Measurements from ENCODE around the gene PSMD4. TPM values are rescaled to one million over a fixed set of nuclear protein-coding genes. Genes with fewer than 3 reads are reported as not detected.

Gene PSMD4
- total RNA-seq, 2 donors from 2014 or later, result 103 to 158 TPM

DNA sequence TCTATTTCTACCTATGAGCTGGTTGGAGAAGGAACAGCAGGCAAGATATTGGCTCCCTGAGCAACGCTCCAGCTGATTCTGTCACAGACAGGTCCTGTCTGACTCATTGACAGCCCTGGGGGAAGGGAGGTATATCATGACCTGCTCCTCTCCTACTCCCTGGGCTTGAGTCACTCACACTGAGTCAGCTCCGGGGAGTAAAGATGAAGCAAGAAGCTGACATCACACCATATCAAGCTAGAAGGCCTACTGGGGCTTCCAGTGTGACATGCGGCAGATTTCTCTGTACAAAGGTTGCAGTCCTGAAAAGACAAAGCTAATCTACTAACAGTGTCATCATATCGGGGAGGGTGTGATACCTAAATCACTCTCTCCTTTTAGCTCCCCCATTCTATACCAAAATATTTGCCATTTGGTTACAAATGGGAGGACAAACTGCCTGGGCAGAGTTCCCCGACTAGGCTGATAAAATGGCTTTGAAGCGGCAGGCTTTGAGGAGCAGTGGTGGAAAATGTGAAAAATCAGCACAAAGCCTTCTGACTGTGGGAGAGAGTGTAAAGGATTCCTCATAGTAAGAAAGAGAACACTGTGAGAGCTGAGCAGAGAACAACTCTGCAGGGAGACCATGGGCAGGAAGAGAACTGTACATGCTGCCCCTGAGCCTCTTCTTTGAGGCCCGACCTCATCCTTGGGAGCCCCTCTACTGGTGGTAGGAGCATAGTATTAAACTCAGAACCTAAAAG is 57.2 kb downstream of the PSMD4 start:
- intact Hi-C loops (cut with DNase I), result no loop called here
- Histone ChIP-seq H3K36me3 (peaks cover 15% of the 10 kb centered on the region), H3K4me1 (no peaks in the 10 kb centered on the region), H3K27ac (peak overlapping the region; percentile 62), H3K27me3 (no peaks in the 10 kb centered on the region), H3K4me3 (no peak overlapping the region), H3K9ac (ENCODE audit: low read depth in 2 of 2, low read length in 2 of 2) (no peak overlapping the region), H3K9me3 (no peaks in the 10 kb centered on the region)
- TF ChIP-seq, protein P1, sequence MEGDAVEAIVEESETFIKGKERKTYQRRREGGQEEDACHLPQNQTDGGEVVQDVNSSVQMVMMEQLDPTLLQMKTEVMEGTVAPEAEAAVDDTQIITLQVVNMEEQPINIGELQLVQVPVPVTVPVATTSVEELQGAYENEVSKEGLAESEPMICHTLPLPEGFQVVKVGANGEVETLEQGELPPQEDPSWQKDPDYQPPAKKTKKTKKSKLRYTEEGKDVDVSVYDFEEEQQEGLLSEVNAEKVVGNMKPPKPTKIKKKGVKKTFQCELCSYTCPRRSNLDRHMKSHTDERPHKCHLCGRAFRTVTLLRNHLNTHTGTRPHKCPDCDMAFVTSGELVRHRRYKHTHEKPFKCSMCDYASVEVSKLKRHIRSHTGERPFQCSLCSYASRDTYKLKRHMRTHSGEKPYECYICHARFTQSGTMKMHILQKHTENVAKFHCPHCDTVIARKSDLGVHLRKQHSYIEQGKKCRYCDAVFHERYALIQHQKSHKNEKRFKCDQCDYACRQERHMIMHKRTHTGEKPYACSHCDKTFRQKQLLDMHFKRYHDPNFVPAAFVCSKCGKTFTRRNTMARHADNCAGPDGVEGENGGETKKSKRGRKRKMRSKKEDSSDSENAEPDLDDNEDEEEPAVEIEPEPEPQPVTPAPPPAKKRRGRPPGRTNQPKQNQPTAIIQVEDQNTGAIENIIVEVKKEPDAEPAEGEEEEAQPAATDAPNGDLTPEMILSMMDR (IDR thresholded peaks at IDR 0.05), result no peak
- DNase-seq, result peak; percentile 61

DNA sequence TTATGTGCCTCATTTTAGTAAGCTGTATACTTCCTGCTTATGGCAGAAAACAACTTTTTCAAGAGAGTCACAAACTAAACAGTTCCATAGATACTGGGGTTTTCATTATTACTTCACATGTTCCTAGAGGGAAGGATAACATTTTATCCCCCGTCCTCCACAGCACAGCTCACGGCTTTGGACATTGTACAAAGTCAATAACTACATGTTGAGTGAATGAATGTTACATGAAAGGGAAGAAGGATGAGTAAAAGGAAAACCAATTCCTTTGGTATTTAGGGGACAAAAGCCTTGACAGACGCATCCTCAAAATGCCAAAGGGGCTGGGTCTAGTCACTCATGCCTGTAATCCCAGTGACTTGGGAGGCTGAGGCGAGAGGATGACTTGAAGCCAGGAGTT is 57.9 kb downstream of the PSMD4 start:
- H3K36me3 ChIP-seq, result peaks cover 12% of the 10 kb centered on the region
- no peaks in the 10 kb centered on the region for H3K4me1 ChIP-seq

GRCh38 chr1:151312826-151313225 is 58.3 kb downstream of the PSMD4 start:
- H3K4me1 ChIP-seq, result no peaks in the 10 kb centered on the region
- TF ChIP-seq, protein P1 (IDR thresholded peaks at IDR 0.05), result no peak
- H3K36me3 ChIP-seq, result peaks cover 8% of the 10 kb centered on the region
- no peak overlapping the region for H3K4me3 ChIP-seq
- no peak overlapping the region for H3K27ac ChIP-seq
- H3K9me3 ChIP-seq, result no peaks in the 10 kb centered on the region
- H3K9ac ChIP-seq (ENCODE audit: low read depth in 2 of 2, low read length in 2 of 2), result no peak overlapping the region
- DNase-seq, result no peak
- H3K27me3 ChIP-seq, result no peaks in the 10 kb centered on the region
- intact Hi-C loops (cut with DNase I), result no loop called here

More for the DNA sequence above, 57.9 kb downstream of the PSMD4 start:
- no peaks in the 10 kb centered on the region for H3K27me3 ChIP-seq
- no peak overlapping the region for H3K4me3 ChIP-seq
- no peak for DNase-seq
- intact Hi-C loops (cut with DNase I), result no loop called here
- H3K9ac ChIP-seq (ENCODE audit: low read depth in 2 of 2, low read length in 2 of 2), result no peak overlapping the region
- H3K27ac ChIP-seq, result peak overlapping the region; percentile 62
- no peaks in the 10 kb centered on the region for H3K9me3 ChIP-seq
- TF ChIP-seq, protein P1 (IDR thresholded peaks at IDR 0.05), result no peak

DNA sequence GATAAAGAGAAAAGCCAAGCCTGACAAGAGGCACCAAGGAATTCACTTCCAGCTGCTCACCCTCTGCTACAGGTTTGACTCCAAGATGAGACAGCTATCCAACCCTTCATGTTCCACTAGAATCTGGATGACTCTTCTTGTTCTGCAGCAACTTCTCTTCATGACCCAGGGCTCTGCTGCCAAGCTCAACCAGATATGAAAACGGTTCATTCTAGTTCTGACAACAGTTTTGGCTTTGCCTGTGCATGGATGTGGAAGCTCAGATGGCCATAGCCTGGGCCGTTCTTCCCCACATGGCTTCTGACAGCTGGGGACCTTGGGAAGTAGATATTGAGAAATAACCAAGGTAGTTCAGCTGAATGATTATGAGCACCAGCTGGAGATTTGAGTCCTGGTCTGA is 59.0 kb downstream of the PSMD4 start:
- no peak overlapping the region for H3K27ac ChIP-seq
- no peak overlapping the region for H3K4me3 ChIP-seq
- no peak overlapping the region for H3K9ac ChIP-seq (ENCODE audit: low read depth in 2 of 2, low read length in 2 of 2)
- H3K36me3 ChIP-seq, result peaks cover 5% of the 10 kb centered on the region
- TF ChIP-seq, protein P1 (IDR thresholded peaks at IDR 0.05), result no peak
- H3K27me3 ChIP-seq, result no peaks in the 10 kb centered on the region
- intact Hi-C loops (cut with DNase I), result no loop called here
- no peaks in the 10 kb centered on the region for H3K4me1 ChIP-seq
- no peak for DNase-seq
- no peaks in the 10 kb centered on the region for H3K9me3 ChIP-seq

DNA sequence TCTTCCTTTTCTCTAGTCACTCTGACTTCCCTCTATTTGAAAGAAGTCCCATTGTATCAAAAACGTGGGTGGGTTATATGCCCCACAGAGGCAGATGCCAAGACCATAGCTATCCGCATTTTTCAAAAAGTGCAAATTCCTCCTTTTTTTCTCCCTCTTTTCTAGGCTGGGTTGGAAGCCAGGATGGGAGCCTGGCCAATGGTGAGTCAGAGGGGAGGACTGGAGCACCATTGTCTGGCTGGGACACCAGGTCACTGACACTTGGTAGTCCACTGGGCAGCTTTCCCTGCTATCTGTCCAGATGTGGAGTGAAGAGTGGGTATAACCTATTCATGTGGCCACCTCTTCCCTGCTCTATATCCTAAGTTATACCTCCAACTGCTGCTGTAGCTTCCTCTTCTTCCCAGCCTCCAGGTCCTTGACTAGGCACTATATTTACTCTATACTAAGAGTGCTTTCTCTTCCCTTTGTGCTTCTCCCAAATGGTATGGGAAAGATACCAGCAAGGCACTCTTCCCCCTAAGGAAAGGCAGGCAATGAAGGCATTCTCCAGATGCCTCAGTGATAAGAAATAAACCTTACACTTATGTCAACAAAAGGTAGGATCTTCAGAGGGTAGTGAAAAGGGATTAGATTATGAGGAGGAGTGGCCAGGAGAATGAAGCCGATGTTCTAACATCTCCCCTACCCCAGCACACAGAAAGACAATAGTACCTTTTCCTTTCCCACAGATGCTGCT is 59.8 kb downstream of the PSMD4 start:
- peaks cover 5% of the 10 kb centered on the region for H3K36me3 ChIP-seq
- TF ChIP-seq, protein P1 (IDR thresholded peaks at IDR 0.05), result no peak
- H3K4me1 ChIP-seq, result no peaks in the 10 kb centered on the region
- no peaks in the 10 kb centered on the region for H3K27me3 ChIP-seq
- no peak overlapping the region for H3K27ac ChIP-seq
- H3K9ac ChIP-seq (ENCODE audit: low read depth in 2 of 2, low read length in 2 of 2), result no peak overlapping the region
- H3K9me3 ChIP-seq, result no peaks in the 10 kb centered on the region
- peak; percentile 61 for DNase-seq
- intact Hi-C loops (cut with DNase I), result no loop called here
- H3K4me3 ChIP-seq, result no peak overlapping the region

Measured in colonic mucosa (tissue), 4 donors.